GM20000 (cell line): Measurements from ENCODE around the gene TSC1.

Source experiments
- DNase-seq: peaks from one replicate; pipeline ENCODE4 v3.0.0; 2012; ENCODE audit warnings: low spot score
- CTCF ChIP-seq: IDR thresholded peaks from 2 replicates; pipeline ENCODE4 v1.5.1; 2012; ENCODE audit warnings: mild to moderate bottlenecking, control low read depth; ENCODE audit errors: extremely low read depth, missing control alignments

Gene TSC1

GRCh38 chr9:132909311-132909710 is 35.1 kb downstream of the TSC1 start:
- no peak for DNase-seq
- no peak for TF ChIP-seq CTCF

- DNase-seq, result no peak
- no peak for TF ChIP-seq CTCF
Observed at GRCh38 chr9:132908635-132909034, 35.8 kb downstream of the TSC1 start.

GRCh38 chr9:132905726-132906125 is 38.7 kb downstream of the TSC1 start:
- no peak for TF ChIP-seq CTCF
- no peak for DNase-seq

GRCh38 chr9:132903574-132904492 is 40.6 kb downstream of the TSC1 start:
- no peak for DNase-seq

GRCh38 chr9:132901858-132902831 is 42.3 kb downstream of the TSC1 start:
- peak; percentile 82 for DNase-seq
- peak; percentile 66 for TF ChIP-seq CTCF

More at GRCh38 chr9:132903574-132904492, 40.6 kb downstream of the TSC1 start:
- TF ChIP-seq CTCF, result no peak

GRCh38 chr9:132898051-132898450 is 46.4 kb downstream of the TSC1 start:
- TF ChIP-seq CTCF, result no peak
- DNase-seq, result no peak

GRCh38 chr9:132896906-132897305 is 47.5 kb downstream of the TSC1 start:
- TF ChIP-seq CTCF, result no peak
- DNase-seq, result no peak
